GM13977 (cell line): Measurements from ENCODE around the gene FBXL7.

Source experiments
- DNase-seq: peaks from one replicate; pipeline ENCODE4 v3.0.0; 2012; ENCODE audit warnings: low spot score
- CTCF ChIP-seq: IDR thresholded peaks from 2 replicates; pipeline ENCODE4 v1.5.1; 2012; ENCODE audit warnings: mild to moderate bottlenecking, control low read depth; ENCODE audit not compliant: insufficient read depth; ENCODE audit errors: extremely low read depth, missing control alignments
- in situ Hi-C: fragments of 300-500 bp; cut with MboI; formaldehyde crosslinking; loops from one replicate; pipeline ENCODE4 v1.12.0; 2022; ENCODE audit warnings: low sequenced_read_pairs, low pct_unique_long_range_greater_than_20kb, mixed read lengths, inconsistent platforms; ENCODE audit not compliant: unreplicated experiment

The FBXL7 gene

DNA sequence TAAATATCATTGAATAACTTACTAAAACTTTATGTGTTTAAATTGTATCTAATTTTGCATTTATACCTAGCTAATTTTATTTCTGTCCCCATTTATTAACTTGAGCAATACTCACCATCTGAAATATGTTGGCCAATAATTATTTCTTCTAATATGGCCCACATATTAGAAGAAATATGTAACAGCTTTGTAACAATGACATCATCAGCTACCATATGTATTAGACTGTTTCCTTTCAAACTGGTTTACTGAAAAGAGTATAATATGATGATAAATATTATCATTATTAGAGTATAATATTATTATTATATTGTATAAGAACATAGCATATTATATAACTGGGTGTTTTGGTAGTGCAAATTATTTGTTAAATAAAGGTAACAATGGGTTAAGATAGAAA, 220.5 kb downstream of the FBXL7 start:
- TF ChIP-seq CTCF, result no peak
- DNase-seq, result no peak
- in situ Hi-C loops, result no loop called here

GRCh38 chr5:15722305-15722704, 222.3 kb downstream of the FBXL7 start:
- no peak for TF ChIP-seq CTCF
- in situ Hi-C loops, result no loop called here
- no peak for DNase-seq

GRCh38 chr5:15727375-15727774, 227.4 kb downstream of the FBXL7 start:
- in situ Hi-C loops, result no loop called here
- TF ChIP-seq CTCF, result no peak
- no peak for DNase-seq

GRCh38 chr5:15728811-15729210, 228.8 kb downstream of the FBXL7 start:
- TF ChIP-seq CTCF, result no peak
- in situ Hi-C loops, result no loop called here
- DNase-seq, result no peak

DNA sequence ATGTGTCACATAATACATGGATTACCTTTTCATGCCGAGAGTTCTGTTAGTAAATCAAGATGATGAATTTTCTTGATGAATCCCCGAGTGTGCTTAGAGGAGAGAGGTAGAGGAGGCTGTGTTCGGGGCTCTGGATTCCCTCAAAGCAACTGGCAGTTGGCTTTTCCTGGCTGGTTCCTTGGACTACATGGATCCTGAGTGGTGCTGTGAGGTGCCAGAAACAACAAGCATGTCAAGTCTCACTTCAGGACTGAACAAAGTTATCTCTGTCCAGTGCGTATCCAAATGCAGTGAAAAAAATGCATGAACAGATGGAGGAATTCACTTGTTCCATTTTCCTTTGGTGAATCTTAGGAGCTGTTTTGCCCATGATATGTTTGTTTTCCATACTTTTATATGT, 231.7 kb downstream of the FBXL7 start:
- in situ Hi-C loops, result no loop called here
- no peak for DNase-seq
- no peak for TF ChIP-seq CTCF

DNA sequence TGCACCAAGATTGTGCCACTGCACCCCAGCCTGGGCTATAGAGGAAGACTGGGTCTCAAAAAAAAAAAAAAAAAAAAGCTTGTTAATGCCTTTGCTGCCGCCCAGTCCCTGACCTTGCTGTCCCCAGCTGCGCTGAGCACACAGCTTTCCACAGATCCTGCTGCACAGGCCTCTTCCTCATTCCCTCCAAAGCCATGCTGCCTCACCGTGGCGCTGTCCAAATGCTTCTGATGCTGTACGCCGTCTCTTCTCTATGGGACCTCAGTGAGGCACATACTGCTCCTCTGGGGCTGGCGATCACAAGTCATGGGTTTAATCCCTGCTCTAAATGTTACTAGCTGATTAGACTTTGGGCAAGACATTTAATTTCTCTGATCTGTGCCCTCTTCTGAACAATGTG, 234.1 kb downstream of the FBXL7 start:
- no peak for DNase-seq
- in situ Hi-C loops, result no loop called here
- TF ChIP-seq CTCF, result no peak

DNA sequence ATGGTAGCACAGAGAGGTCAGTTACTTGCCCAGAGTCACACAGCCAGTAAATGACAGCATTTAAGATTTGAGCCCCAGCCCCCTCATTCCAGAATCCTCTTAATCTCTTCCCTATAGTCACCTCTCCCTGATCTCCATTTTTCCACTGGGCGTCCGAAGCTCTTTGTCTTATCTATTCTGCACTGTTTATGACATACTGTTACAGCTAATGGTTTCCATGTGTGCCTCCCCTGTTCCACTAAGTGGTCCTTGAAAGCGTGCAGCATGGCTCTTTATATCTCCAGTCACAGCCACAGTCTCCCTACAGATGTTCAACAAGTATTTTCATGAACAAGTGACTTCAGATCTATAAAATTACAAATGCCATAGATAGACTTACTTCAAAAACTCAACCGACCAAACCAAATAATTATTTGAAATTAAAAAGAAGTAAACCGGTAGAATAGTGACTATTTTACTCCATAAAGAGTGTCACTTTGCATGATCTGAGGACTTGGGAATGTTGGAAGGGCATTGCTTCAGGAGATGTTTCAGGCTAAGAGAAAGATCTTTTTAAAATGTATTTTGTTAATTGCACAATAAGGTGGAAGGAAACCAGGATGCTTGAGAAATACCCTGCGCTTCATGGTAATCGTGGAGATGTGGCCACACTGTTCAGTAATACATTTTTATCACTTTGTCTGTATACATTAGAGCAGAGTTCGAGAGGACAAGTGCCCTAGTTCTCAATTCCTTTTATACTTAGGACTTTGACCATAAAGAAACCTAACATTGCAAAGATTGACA, 237.2 kb downstream of the FBXL7 start:
- in situ Hi-C loops, result no loop called here
- no peak for TF ChIP-seq CTCF
- no peak for DNase-seq
